GM19035 (cell line): ENCODE data around the gene POU2F2.

ENCODE experiments used
- ATAC-seq: cut with Tn5 transposase; IDR thresholded peaks from one replicate; pipeline ENCODE4 v1.9.1; 2021; ENCODE audit not compliant: unreplicated experiment

Gene POU2F2

DNA sequence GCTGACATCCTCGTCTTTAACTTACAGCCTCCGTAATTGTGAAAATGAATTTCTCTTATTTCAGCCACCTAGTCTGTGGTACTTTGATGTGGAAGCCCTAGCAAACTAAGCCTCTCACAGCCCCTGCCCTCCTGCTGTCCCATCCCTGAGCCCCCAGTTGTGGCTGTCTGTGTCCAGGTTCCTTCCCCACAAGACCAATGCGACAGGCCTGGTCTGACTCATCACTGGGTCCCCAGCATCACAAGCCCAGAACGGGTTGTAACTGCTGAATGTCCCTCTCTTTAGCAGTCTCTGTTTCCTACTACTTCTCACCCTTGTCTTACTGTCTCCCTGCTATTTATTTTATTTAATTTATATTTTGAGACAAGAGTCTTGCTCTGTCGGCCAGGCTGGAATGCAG is 5.7 kb downstream of the POU2F2 start:
- no peak for ATAC-seq

DNA sequence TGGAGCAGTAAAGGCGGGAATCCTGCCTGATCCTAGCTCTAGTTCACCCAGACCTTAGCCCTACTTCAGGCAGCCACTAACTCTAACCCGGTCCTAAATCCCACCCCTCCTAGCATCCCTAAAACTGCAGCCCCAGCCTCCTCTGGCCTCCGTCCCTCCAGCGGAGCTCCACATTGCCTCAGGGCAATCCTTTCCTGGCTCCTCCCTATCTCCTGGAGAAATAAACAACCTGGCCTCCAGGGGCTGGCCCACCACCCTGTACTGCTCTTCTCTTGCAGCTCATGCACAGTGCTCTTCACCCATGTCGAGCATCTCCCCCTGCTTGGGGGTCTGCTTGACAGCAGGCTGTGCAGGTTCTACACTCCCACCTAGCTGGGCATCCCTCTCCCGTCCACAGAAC is 6.7 kb downstream of the POU2F2 start:
- no peak for ATAC-seq

DNA sequence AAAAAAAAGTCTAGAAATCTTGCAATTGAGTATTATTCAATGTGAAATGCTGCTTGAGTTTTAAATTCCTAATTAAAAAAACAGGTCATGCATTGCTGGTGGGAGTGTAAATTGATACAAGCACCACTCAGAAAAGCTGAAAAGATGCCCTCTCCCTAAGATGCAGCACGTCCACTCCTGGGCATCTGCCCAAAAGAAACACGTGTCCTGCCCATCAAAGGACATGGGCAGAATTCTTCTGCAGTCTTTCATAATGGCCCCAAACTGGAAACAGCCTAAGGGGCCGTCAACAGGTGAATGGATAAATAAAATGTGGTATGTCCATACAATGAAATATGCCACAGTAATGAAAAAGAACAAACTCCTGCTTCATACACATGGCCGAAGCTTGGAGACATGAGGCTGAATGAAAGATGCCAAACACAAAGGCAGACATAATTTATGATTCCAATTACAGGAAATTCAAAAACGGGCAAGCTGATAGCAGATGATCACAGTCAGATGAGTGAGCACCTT is 7.8 kb downstream of the POU2F2 start:
- ATAC-seq: no peak

DNA sequence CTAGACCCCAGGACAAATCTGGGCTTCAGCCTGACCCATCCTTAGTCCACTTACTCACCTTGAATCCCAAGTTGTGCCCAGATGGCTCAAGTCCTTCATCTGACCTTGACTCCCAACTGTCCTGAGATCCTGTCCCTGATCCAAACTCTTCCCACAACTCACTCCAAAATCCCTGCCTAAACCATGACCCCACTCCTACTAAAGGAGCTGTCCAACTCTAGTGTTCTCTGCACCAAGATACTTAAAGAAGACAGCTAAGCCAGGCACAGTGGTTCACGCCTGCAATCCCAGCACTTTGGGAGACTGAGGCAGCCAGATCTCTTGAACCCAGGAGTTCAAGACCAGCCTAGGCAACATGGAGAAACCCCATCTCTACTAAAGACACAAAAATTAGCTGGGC is 8.5 kb downstream of the POU2F2 start:
- no peak for ATAC-seq

DNA sequence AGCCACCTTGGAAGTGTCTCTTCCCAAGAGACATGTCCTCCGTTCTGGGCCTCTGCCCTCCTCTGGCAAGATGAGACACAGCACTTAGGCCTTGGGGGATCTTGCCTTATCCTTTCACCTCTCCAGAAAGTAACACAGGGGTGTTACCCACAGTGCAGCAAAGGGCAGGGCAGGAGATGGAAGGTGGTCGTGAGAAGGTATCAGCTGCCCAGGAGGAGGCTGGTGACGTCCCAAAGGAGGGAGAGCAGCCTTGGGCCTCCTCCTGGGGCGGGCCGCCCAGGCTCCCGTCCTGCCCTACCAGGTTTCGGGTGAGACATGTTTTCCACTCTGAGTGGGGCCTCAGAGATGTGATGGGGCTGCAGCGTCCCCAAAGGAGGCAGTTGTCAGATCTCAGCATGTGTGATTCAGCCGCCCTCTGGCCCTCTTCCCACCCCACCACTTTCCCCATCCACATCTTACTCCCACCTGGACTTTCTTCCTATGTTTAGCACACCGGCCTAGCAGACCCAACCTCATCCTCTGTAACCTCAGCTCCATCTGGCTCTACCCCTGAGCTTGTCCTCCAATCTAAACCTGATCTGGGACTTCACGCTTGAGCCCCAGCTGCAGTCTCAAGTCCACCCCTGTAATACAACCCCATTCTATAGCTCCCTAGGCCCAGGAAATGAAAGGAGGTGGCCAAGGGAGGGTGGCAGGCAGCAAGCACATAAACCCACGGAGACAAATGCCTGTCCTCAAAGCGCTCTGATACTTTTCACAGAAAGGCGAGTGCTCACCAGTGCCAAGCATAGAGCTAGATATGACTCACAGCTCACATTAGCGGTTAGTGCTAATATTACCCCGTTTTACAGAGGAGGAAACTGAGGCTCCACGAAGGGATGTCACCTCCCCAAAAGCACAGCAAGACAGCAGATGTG is 9.3 kb downstream of the POU2F2 start:
- ATAC-seq: no peak

DNA sequence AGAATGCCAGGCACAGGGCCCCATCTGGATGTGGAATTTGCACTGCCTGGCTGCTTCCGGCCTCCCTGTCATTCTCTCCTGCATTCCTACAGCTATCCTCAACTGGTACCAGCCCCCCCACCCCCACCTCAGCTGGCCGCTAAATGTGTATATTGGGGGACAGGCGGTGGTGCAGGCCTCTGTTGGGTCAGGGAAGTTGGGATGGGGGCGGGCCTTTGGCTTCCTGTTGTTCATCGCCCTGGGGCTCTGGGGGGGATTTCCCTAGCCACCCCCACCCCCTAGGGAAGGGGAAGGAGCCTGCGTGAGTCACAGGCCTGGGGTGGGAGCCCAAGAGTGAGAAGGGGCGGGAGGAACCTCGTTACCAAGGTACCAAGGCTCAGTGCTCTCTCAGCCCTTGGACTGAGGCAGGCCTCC is 10.6 kb downstream of the POU2F2 start:
- ATAC-seq: no peak

DNA sequence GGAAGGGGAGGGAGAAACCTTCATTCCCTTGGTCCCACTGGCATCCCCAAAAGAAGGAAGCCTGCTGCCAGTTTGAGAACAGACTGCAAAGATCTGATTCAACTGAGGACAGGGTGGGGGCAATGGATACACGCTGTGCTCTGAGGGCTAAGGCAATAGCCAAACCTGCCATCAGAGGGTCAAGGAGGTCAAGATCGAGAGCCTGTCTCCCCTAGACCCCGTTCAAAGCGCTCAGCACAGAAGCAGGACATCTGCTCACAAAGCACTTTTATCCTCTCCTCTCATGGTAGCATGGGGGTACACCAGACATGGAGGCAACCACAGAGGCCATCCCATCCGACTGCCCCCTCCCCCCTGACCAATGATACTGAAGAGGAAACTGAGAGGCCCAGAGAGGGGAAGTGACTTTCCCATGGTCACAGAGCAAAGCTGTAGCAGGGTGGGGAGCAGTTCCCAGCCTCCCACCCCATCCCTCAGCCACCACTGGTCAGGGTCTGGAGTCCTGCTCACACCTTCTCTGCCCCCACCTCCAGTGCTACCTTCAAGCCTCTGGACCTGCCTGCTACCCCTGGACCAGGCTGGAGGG is 11.1 kb downstream of the POU2F2 start:
- ATAC-seq: no peak

DNA sequence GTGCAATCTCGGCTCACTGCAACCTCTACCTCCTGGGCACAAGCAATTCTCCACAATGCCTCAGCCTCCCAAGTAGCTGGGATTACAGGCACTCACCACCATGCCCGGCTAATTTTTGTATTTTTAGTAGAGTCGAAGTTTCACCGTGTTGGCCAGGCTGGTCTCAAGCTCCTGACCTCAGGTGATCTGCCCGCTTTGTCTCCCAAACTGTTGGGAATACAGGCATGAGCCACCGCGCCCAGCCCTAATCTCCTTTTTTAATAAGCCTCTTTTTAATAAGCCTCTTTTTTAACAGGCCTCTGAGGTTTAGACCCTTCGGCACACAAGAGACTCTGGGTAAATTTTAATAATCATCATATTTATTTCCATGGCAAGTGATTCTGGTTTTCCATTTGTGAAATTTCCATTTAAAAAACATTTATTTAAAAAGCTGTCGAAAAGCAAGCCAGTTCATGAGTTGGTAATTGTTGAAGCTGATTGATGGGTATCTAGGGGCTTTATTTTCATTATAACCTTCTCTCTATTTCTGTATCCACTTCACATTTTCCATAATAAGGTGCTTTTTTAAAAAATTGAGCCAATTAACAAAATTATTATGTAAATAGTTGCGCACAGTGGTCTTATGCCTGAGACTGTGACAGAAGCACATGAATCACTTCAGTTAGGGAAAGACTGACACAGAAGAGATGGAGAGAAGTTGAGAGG is 11.8 kb downstream of the POU2F2 start:
- ATAC-seq: no peak

DNA sequence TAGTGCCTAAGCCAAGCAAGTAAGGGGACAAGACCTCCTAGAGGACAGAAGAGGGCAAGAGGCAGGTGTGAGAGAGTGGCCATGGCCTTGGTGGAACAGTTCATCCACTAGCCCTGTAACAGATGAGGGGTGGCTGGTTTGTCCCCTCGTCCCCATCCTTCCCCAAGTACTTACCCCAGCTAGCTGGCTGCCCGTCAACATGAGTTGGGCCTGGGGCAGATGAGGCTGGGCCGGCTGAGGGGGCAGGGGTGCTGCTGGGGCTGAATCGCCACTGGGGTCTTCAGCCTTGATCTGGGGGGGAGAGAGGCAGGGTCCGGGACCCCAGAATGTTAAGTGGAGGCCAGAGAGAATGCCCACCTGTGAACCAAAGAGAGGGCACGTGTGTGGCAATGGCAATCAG is 15.2 kb downstream of the POU2F2 start:
- no peak for ATAC-seq

DNA sequence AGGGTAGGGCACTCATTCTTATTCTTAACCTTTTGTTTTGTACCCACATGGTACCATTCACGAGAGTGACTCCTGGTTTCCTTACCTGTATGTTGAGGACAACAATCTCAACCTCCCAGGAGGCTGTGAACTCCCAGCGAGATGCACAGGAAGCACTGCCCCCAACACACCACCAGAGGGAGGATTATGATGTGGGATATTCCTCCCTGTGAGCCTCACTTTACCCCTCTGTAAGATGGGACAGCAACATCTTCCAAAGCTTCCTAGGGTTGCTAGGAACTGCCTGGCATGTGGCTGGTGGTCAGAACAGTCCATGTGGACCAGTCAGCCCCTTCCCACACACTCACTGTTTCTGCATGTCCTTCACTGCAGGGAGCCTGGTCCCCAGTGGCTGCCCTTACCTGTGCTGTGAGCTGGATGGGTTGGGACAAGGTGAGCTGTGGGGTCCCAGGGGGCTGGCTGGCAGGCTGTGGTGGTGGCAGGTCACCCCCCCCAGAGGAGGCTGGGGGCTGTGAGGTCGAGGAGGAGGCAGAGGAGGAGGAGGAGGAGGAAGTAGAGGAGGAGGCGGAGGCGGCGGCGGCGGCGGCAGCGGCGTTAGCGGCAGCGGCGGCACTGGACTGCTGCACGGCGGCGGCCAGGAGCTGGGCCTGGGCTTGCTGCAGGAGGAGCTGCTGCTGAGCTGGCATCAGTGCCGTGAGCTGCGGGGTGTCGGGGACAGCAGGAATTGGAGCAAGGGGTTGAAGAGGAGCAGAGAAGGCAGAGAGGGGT is 15.8 kb downstream of the POU2F2 start:
- ATAC-seq: no peak

DNA sequence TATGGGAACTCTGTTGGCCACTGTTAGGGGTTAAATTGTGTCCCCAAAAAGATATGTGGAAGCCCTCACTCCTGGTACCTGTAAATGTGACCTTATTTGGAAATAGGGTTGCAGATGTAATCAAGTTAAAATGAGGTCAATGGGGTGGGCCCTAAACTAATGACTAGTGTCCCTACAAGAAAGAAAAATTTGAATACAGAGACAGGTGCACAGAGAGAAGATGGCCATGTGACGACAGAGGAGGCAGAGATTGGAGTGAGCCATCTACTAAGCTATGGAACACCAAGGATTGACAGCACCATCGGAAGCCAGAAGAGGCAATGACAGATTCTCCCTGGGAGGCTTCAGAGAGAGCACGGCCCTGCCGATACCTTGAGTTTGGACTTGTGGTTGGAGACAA is 16.5 kb downstream of the POU2F2 start:
- ATAC-seq: no peak

DNA sequence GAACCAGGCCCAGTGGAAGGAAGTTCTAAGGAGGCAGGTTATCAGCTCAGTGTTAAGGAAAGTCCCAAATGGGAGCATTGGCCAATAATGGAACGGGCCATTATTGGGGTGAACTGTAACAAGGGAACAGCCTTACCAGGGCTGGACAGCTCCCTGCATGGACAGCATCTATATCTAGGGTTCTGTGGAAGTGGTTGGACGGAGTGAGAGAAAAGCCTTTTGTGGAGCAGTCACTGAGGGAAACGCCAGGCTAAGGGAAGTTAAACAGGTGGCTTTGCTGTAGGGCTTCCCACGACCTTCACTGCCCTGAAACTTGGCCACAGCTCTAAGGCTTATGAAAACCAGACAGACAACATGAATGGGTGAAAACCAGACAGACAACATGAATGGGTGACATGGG is 17.0 kb downstream of the POU2F2 start:
- no peak for ATAC-seq

DNA sequence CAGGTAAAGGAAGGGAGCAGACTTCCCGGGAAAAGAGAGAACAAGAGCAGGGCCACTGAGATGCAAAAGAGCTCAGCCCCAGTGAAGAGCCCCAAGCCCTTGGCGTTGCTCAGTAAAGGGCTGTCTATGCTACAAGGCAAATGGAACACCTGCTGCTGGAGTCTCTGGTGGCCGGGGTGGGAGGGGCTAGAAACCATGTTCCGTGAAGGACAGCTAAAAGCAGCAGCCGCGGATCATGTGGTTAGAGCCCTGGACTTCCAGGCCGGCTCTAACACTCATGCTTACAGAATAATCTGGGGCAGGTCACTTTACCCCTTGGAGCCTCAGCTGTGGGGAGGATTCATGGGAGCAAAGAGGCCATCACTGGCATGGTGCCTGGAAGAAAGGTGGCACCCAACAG is 17.8 kb downstream of the POU2F2 start:
- ATAC-seq: peak; percentile 66

DNA sequence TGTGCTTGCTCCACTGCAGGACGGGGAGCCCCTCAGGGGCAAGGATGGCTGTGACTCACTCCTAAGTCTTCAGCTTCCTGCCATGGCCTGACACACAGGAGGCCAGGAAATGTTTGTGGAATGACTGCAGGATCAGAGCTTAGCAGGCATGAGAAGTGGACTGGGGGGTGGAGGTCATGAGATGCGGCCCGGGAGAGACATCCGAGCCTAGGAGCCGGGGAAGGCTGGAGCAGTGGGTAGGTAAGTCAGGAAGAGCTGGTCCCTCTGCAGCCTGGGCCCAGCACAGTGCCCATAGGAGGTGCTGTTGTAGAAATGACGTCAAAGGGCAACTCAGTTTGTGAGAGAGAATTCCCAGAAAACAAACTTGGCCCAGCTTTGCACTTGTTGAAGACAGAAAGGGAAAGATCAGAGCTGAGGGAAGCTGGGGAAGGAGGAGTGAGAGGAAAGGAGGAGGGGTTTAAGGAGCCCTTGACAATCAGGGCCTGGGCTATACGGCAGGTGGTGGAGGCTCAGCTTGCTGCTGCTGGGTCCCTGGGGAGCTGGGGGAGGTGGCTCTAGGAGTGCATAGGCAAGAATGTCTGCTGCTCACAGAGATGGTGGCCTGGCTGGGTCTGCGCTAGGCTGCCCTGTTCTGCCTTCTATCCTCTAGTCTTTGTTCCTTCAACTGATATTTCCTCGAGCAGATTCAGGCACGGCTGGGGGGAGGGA is 18.5 kb downstream of the POU2F2 start:
- ATAC-seq: peak; percentile 44

DNA sequence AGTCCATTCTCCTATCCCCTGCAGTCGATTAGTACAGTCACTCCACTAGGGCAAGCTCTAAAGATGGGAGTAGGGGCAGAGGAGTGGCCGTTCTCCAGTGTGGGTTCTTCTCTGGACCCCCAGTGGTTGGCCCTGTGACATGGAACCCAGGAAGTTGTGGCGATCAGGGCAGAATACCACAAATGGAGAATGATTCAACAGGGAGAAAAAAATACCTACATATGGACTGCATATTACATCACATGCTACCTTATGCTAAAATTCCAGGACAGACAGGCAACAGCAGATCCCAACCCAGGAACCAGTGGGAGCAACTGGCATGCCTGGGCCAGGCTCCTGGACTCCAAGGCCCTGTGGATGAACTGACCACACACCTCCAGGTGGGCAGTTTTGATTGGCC is 20.4 kb downstream of the POU2F2 start:
- ATAC-seq: no peak

DNA sequence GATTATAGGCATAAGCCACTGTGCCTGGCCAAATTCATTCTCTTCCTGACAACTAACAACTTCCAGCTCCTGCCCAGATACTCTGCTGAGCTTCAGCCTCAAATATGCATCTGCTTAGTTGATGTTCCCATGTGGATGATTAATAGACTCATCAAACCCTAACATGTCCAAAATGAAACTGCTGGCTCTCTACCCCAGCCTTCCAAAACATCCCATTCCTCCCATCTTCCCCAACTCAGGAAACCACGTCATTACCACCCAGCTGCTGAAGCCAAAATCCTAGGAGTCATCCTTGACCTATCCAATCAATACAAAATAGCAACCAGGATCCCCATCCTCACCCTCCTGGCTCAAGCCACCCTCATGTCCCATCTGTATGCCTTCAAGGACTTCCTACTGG is 20.9 kb downstream of the POU2F2 start:
- no peak for ATAC-seq

DNA sequence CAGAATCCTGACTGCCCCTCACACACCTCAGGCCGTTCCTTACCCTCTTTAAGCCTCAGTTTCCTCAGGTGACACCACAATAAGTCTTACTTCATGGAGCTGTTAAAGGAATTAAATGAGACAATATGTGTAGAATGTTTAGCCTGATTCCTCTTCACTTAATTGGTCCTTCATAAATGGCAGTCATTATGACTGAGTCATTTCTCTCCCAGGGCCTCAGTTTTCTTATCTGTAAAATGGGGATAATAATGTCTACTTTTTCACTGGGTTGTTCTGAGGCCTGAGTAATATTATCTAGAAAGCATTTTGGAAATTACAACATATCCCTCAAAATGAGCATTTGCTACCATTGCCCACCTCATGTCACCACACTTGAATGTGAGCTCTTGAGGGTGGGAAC is 21.6 kb downstream of the POU2F2 start:
- no peak for ATAC-seq

DNA sequence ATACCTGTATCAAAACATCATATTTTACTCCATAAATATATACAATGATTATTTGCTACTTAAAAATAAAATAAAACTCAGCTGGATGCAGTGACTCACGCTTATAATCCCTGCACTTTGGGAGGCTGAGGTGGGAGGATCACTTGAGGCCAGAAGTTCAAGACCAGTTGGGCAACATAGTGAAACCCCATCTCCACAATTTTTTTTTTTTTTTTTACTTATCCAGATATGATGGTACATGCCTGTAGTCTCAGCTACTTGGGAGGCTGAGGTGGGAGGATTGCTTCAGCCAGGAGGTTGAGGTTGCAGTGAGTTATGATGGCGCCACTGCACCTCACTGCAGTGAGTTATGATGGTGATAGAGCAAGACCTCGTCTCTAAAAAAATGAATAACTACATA is 22.4 kb downstream of the POU2F2 start:
- ATAC-seq: no peak

DNA sequence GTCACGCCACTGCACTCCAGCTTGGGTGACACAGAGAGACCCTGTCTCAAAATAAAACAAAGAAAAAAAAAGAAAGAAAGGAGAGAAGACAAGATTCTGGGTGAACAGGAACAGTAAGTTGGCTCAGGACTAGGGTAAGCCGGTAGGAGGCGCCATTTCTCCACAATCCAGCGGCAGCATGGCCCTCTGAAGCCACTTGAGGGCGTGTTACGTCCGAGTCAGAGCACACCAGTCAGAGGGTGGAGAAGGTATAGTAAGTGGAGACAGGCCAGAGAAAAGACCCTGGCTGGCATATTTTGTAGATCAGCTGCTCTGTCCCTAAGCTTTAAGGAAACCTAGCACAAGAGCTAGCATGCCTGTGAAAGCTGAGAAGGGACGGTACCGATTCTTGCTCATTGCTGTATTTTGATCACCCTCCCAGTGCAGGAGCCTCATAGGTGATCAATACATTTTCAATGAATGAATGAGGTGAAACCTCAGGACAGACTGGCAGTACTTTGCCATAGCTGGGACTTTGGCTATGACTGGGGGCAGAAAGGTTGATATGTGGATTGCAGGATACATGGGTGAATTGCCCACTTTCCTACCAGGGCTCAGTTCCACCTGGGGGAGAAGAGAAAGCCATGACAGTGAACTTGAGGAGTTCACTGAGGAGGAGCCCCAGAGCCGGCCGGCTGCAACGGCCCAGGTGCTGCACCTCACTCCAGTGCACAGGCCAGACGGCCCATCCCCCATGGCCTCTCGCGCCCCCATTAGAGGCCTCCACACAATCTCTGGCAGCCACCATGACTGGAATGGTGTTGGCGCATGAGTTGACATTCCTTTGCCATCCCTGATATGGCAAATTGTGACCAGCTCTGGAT is 23.5 kb downstream of the POU2F2 start:
- ATAC-seq: peak; percentile 78

DNA sequence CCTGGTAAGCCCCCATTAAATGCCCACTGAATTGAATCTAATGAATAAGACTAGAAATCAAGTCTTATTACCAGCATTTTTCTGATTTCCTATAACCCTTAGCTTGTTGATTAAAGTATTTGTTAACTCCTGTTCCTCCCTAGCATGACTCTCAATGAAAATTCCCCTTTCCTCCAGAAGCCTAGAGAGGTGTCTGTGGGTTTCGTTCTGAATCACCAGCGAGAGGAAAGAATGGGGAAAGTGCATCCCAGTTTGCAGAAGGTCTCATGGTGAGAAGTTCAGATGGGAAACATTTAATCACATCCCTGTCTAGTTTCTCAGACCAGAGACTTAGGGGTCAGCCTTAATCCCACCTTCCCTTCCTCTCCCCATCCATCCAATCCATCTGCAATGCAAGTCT is 26.9 kb downstream of the POU2F2 start:
- ATAC-seq: no peak
